Endothelial cell of umbilical vein (primary cell): ENCODE results near the gene NMD3. TPM values are rescaled to one million over a fixed set of nuclear protein-coding genes. Genes with fewer than 3 reads are reported as not detected.

Source experiments
- BruUV-seq: library from RNA; stranded (reverse); fragments of 400-500 nt; replicated peaks from 2 replicates; lab custom pipeline; 2021; lab: Mats Ljungman, UMichigan
- CTCF ChIA-PET: fragments of 300-600, 350-600 bp; sonication (Branson Sonifier 250); formaldehyde crosslinking; loops from one replicate; lab custom pipeline; 2021; ENCODE audit warnings: antibody characterized with exemption, inconsistent platforms; lab: Charles Lee
- POLR2A ChIA-PET: fragments of 300-600, 350-600 bp; sonication (Branson Sonifier 250); formaldehyde crosslinking; loops from one replicate; lab custom pipeline; 2021; ENCODE audit warnings: antibody characterized with exemption, inconsistent platforms; lab: Charles Lee
- DNase-seq: peaks from one replicate; pipeline ENCODE4 v3.0.0-alpha.2; 2011; ENCODE audit warnings: low read depth, low spot score
- FAIRE-seq: peaks from 2 replicates; lab custom pipeline; 2011; peaks lifted over from hg19 to GRCh38; lab: Jason Lieb, UNC
- H2AFZ ChIP-seq: 2 replicates; pipeline ENCODE4 v1.6.0; 2012; ENCODE audit warnings: low read depth, low read length, control low read depth, inconsistent platforms
- H3K27ac ChIP-seq: 2 replicates; pipeline ENCODE4 v1.5.1; 2011; ENCODE audit warnings: low read depth, mild to moderate bottlenecking, control low read depth, low read length, moderate library complexity; ENCODE audit not compliant: insufficient read depth
- H3K27me3 ChIP-seq, 2 experiments: 2 replicates each; pipeline versions ENCODE4 v1.6.0 to v1.6.1; 2011; ENCODE audit warnings: low read length in 2 of 2, mixed read lengths in 1 of 2; ENCODE audit not compliant: control insufficient read depth in 2 of 2, insufficient read depth in 2 of 2
- H3K36me3 ChIP-seq, 2 experiments: 2 replicates in 1 of 2; 3 replicates in 1 of 2; pipeline ENCODE4 v1.5.1; 2011; ENCODE audit warnings: low read length in 2 of 2, mild to moderate bottlenecking in 1 of 2, moderate library complexity in 1 of 2; ENCODE audit not compliant: control insufficient read depth in 2 of 2, insufficient read depth in 2 of 2; ENCODE audit errors: extremely low read depth in 1 of 2
- H3K4me1 ChIP-seq: 3 replicates; pipeline ENCODE4 v1.5.1; 2011; ENCODE audit warnings: mild to moderate bottlenecking, low read length; ENCODE audit not compliant: control insufficient read depth, insufficient read depth; ENCODE audit errors: extremely low read depth
- H3K4me2 ChIP-seq: 2 replicates; pipeline ENCODE4 v1.6.1; 2011; ENCODE audit warnings: low read length, control low read depth, mixed read lengths; ENCODE audit not compliant: insufficient read depth
- H3K4me3 ChIP-seq, 3 experiments: fragments of 200-600 bp in 1 of 3; sonication (generic), shearing (Covaris generic) in 1 of 3; replicated peaks in 1 of 3; 2 replicates each; pipeline ENCODE4 v1.5.1; 2011 to 2016; ENCODE audit warnings: control low read depth in 3 of 3, low read length in 3 of 3, mild to moderate bottlenecking in 2 of 3, inconsistent platforms in 1 of 3, low read depth in 1 of 3, moderate library complexity in 1 of 3; ENCODE audit not compliant: insufficient read depth in 1 of 3
- H3K79me2 ChIP-seq: 2 replicates; pipeline ENCODE4 v1.6.0; 2012; ENCODE audit warnings: low read length, inconsistent platforms; ENCODE audit not compliant: control insufficient read depth, insufficient read depth
- H3K9ac ChIP-seq: replicated peaks from 2 replicates; pipeline ENCODE3; 2011; ENCODE audit warnings: low read length, control low read depth; ENCODE audit not compliant: insufficient read depth; ENCODE audit errors: extremely low read depth
- H3K9me1 ChIP-seq: replicated peaks from 3 replicates; pipeline ENCODE4 v1.6.0; 2011; ENCODE audit warnings: mild to moderate bottlenecking, low read length; ENCODE audit not compliant: control insufficient read depth, insufficient read depth; ENCODE audit errors: extremely low read depth
- H3K9me3 ChIP-seq: replicated peaks from 2 replicates; pipeline ENCODE4 v1.5.1; 2012; ENCODE audit warnings: low read length, inconsistent platforms; ENCODE audit not compliant: control insufficient read depth, insufficient read depth
- H4K20me1 ChIP-seq: replicated peaks from 2 replicates; pipeline ENCODE3; 2011; ENCODE audit warnings: mild to moderate bottlenecking, low read length; ENCODE audit not compliant: control insufficient read depth, insufficient read depth; ENCODE audit errors: extremely low read depth
- CTCF ChIP-seq, 2 donors: IDR thresholded peaks; 1 replicate in 1 of 2; 2 replicates in 1 of 2; pipeline ENCODE4 v1.5.1; 2011; ENCODE audit warnings: low read length in 2 of 2, mild to moderate bottlenecking in 2 of 2, moderate library complexity in 2 of 2, control low read depth in 1 of 2, inconsistent platforms in 1 of 2, low read depth in 1 of 2; ENCODE audit not compliant: insufficient read depth in 1 of 2; ENCODE audit errors: extremely low read depth in 1 of 2
- EZH2 ChIP-seq: IDR thresholded peaks from 2 replicates; pipeline ENCODE4 v1.6.1; 2012; ENCODE audit warnings: borderline replicate concordance, low read depth, mild to moderate bottlenecking, moderate library complexity, low read length, inconsistent platforms; ENCODE audit not compliant: severe bottlenecking
- FOS ChIP-seq: IDR thresholded peaks from 2 replicates; pipeline ENCODE4 v1.6.1; 2011; ENCODE audit warnings: mild to moderate bottlenecking, low read length, moderate library complexity, borderline replicate concordance; ENCODE audit not compliant: insufficient read depth
- GATA2 ChIP-seq: IDR thresholded peaks from 2 replicates; pipeline ENCODE4 v1.7.0; 2011; ENCODE audit warnings: low read depth, mild to moderate bottlenecking, moderate library complexity, mixed read lengths, low read length; ENCODE audit not compliant: insufficient read length, insufficient read depth
- JUN ChIP-seq: IDR thresholded peaks from 2 replicates; pipeline ENCODE4 v1.6.1; 2011; ENCODE audit warnings: borderline replicate concordance, low read depth; ENCODE audit not compliant: insufficient read length, insufficient read depth
- MYC ChIP-seq: IDR thresholded peaks from one replicate; pipeline ENCODE4 v1.6.1; 2011; ENCODE audit warnings: mild to moderate bottlenecking, low read depth, low read length
- POLR2A ChIP-seq: IDR thresholded peaks from 2 replicates; pipeline ENCODE4 v1.6.1; 2012; ENCODE audit warnings: low read depth, mild to moderate bottlenecking, control low read depth, low read length
- POLR2AphosphoS5 ChIP-seq: IDR thresholded peaks from 2 replicates; pipeline ENCODE4 v1.6.1; 2012; ENCODE audit warnings: low read depth, mild to moderate bottlenecking, control low read depth, low read length, moderate library complexity; ENCODE audit not compliant: insufficient read depth
- dilution Hi-C: fragments of 300-500 bp; cut with MboI; formaldehyde crosslinking; loops from one replicate; pipeline ENCODE4 v1.15.0; 2019; ENCODE audit warnings: low sequenced_read_pairs; ENCODE audit not compliant: extremely low pct_ligation_motif_present
- intact Hi-C: fragments of 100-400 bp; cut with micrococcal nuclease; formaldehyde crosslinking; loops from one replicate; pipeline ENCODE4 v1.10.0; 2022
- polyA plus RNA-seq, 4 experiments: library from polyadenylated mRNA; depleted of rRNA in 3 of 4; stranded (reverse) in 3 of 4; unstranded in 1 of 4; fragments of >200 nt; gene quantifications; 2 replicates each; pipeline versions ENCODE4 v1.2.1 to v1.2.3, GENCODE V29; 2011 to 2012; ENCODE audit warnings: missing spikeins in 1 of 4
- total RNA-seq: library from RNA; stranded (reverse); gene quantifications from 2 replicates; pipeline ENCODE4 v1.2.3, GENCODE V29; 2021
- TF ChIP-seq, protein P1 (sequence below): IDR thresholded peaks from 2 replicates; pipeline ENCODE4 v1.6.1; 2011; ENCODE audit not compliant: insufficient read depth, insufficient read length

Gene NMD3
- total and polyA plus RNA-seq, 2 donors (not counting 3 experiments of a cell fraction or from before 2014, with no cell fraction given) = 14.2 to 53.8 TPM

DNA sequence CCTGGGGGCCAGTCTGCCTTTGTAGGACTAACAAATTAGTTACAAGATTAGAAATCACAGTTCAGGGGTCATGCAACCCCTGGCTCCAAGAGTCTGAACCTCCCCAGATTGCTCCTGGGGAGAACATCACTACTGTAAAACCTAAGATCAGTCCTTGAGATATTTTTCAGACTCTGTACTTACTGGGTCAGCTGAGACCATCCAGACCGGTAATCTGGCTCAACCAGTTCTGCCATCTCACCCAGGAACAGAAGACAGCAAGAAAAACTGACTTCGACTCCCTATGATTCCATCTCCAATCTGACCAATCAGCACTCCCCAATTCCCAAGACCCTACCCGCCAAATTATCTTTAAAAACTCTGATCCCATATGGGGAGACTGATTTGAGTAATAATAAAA, 47.5 kb downstream of the NMD3 start:
- H3K4me2 ChIP-seq = no peak overlapping the region
- DNase-seq (no peak), FAIRE-seq (no peak)
- no peak overlapping the region for H3K9ac ChIP-seq
- peaks cover 2% of the 10 kb centered on the region for H3K9me3 ChIP-seq
- no peak overlapping the region for H3K27ac ChIP-seq
- no peaks in the 10 kb centered on the region for H3K27me3 ChIP-seq
- no peaks in the 10 kb centered on the region for H3K9me1 ChIP-seq
- no peak overlapping the region for H3K4me3 ChIP-seq
- intact Hi-C loops (loop anchor here (5.0 kb wide), 1 partner anchor 231 kb away; no protein-coding TSS in a partner anchor), dilution Hi-C loops (no loop called here)
- no TSS peak for BruUV-seq
- POLR2A ChIA-PET = no interaction called here
- no peaks in the 10 kb centered on the region for H4K20me1 ChIP-seq
- CTCF ChIA-PET = interaction anchor here (0.9 kb wide), 1 partner anchor 8 kb away, joined by 3 read pairs; no protein-coding TSS in a partner anchor
- H3K36me3 ChIP-seq = peaks cover 0 to 3% of the 10 kb centered on the region in 2 experiments
- H3K79me2 ChIP-seq = no peaks in the 10 kb centered on the region
- H2AFZ ChIP-seq = no peak overlapping the region
- peaks cover 23% of the 10 kb centered on the region for H3K4me1 ChIP-seq
- no peak for TF ChIP-seq GATA2
- no peak for TF ChIP-seq POLR2A
- TF ChIP-seq FOS = no peak
- no peak for TF ChIP-seq CTCF (IDR thresholded peaks at IDR 0.05; ENCODE audit: extremely low read depth in 1 of 2, insufficient read depth in 1 of 2, low read depth in 1 of 2, low read length in 2 of 2)
- no peak for TF ChIP-seq MYC
- TF ChIP-seq JUN = no peak
- no peak for TF ChIP-seq POLR2AphosphoS5
- TF ChIP-seq, protein P1, sequence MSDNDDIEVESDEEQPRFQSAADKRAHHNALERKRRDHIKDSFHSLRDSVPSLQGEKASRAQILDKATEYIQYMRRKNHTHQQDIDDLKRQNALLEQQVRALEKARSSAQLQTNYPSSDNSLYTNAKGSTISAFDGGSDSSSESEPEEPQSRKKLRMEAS = no peak
- TF ChIP-seq EZH2 = no peak
